Measurements from ENCODE around the gene AGBL2.

GRCh38 chr11:47615249-47615648 is 99.9 kb downstream of the AGBL2 start:
- no peak for TF ChIP-seq CTCF (IDR thresholded peaks at IDR 0.05; ENCODE audit: extremely low read depth in 1 of 2, insufficient read depth in 1 of 2, low read depth in 1 of 2, low read length in 2 of 2)
- TF ChIP-seq MAX (IDR thresholded peaks at IDR 0.05; ENCODE audit: insufficient read depth, insufficient read length): no peak
- TF ChIP-seq POLR2A (IDR thresholded peaks at IDR 0.05; ENCODE audit: low read depth, low read length): no peak
